NT2/D1 (cell line): ENCODE measurements around the gene STAMBP.

Source experiments
- DNase-seq: peaks from one replicate; pipeline ENCODE4 v3.0.0-alpha.2; 2011; ENCODE audit warnings: low read depth, low spot score
- H3K27me3 ChIP-seq: 2 replicates; pipeline ENCODE4 v1.6.0; 2011; ENCODE audit warnings: mild to moderate bottlenecking; ENCODE audit not compliant: insufficient read length, insufficient read depth
- H3K36me3 ChIP-seq: 2 replicates; pipeline ENCODE4 v1.6.1; 2011; ENCODE audit warnings: mild to moderate bottlenecking, low read length, mixed read lengths; ENCODE audit not compliant: insufficient read depth, insufficient read length
- H3K4me1 ChIP-seq: 2 replicates; pipeline ENCODE4 v1.5.1; 2011; ENCODE audit not compliant: insufficient read depth, insufficient read length
- H3K4me3 ChIP-seq: 2 replicates; pipeline ENCODE4 v1.5.1; 2011; ENCODE audit warnings: low read depth; ENCODE audit not compliant: insufficient read length
- H3K9ac ChIP-seq: 2 replicates; pipeline ENCODE4 v1.6.0; 2011; ENCODE audit warnings: low read depth; ENCODE audit not compliant: insufficient read length
- H3K9me3 ChIP-seq: 2 replicates; pipeline ENCODE4 v1.5.1; 2011; ENCODE audit warnings: mild to moderate bottlenecking, low read length; ENCODE audit not compliant: insufficient read depth
- SUZ12 ChIP-seq: IDR thresholded peaks from 2 replicates; pipeline ENCODE4 v1.6.1; 2011; ENCODE audit not compliant: insufficient read length, insufficient read depth; ENCODE audit errors: extremely low read depth
- YY1 ChIP-seq: IDR thresholded peaks from 2 replicates; pipeline ENCODE4 v1.6.1; 2011; ENCODE audit not compliant: insufficient read length, insufficient read depth
- ZNF274 ChIP-seq: IDR thresholded peaks from 2 replicates; pipeline ENCODE4 v1.6.1; 2011; ENCODE audit warnings: mild to moderate bottlenecking, low read depth, low read length

STAMBP gene

GRCh38 chr2:73906847-73907505 is 78.2 kb downstream of the STAMBP start:
- Histone ChIP-seq H3K4me1 (no peaks in the 10 kb centered on the region), H3K9ac (no peak overlapping the region), H3K4me3 (no peak overlapping the region), H3K36me3 (no peaks in the 10 kb centered on the region), H3K9me3 (no peaks in the 10 kb centered on the region), H3K27me3 (no peaks in the 10 kb centered on the region)
- no peak for TF ChIP-seq SUZ12
- no peak for TF ChIP-seq ZNF274
- no peak for TF ChIP-seq YY1
- no peak for DNase-seq

- peak; percentile 30 for DNase-seq
- Histone ChIP-seq H3K9ac (no peak overlapping the region), H3K27me3 (no peaks in the 10 kb centered on the region), H3K9me3 (no peaks in the 10 kb centered on the region), H3K4me3 (no peak overlapping the region), H3K4me1 (no peaks in the 10 kb centered on the region), H3K36me3 (no peaks in the 10 kb centered on the region)
- TF ChIP-seq ZNF274 (no peak), YY1 (no peak), SUZ12 (no peak)
These were observed 79.2 kb downstream of the STAMBP start for GRCh38 chr2:73907840-73908452.

DNA sequence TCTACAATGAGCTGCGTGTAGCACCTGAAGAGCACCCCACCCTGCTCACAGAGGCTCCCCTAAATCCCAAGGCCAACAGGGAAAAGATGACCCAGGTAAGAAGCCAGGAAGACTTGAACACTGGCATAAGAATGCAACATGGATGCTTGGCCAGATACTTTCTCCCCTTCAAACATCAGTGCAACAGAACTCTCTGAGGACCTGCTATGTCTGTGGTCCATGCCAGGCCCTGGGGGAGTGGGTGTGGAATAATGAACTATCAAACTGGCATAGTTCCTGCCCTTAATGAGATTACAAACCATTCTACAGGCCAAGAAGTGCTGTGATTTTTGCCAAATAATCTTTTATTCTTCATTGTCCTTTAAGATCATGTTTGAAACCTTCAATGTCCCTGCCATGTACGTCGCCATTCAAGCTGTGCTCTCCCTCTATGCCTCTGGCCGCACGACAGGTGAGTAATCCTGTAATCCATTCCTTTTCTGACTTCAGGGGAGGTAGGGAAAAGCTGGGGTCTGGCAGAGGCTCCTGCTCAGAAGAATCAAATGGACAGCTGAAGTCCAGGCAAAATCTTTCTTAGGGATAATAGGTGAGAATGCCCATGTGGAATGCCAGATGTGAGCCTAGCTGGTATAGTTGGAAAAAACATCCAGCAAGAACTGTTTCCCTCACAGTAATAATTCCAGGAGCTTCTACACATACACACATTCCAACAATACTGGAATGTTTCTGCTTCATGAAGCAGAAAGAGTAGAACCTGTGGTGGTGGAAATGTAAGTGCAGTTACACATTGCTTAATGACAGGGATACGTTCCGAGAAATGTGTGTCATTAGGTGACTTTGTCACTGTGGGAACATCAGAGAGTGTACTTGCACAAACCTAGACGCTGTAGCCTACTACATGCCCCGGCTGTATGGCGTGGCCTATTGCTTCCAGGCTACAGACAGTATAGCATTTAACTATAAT is 80.2 kb downstream of the STAMBP start:
- TF ChIP-seq ZNF274 (no peak), SUZ12 (no peak), YY1 (no peak)
- Histone ChIP-seq H3K9me3 (no peaks in the 10 kb centered on the region), H3K27me3 (no peaks in the 10 kb centered on the region), H3K4me3 (no peak overlapping the region), H3K9ac (no peak overlapping the region), H3K36me3 (no peaks in the 10 kb centered on the region), H3K4me1 (no peaks in the 10 kb centered on the region)
- DNase-seq = no peak

GRCh38 chr2:73910873-73911547 is 82.2 kb downstream of the STAMBP start:
- no peak for DNase-seq
- Histone ChIP-seq H3K4me1 (no peaks in the 10 kb centered on the region), H3K36me3 (no peaks in the 10 kb centered on the region)

GRCh38 chr2:73911548-73912208 is 82.9 kb downstream of the STAMBP start:
- no peak for DNase-seq
- Histone ChIP-seq H3K36me3 (no peaks in the 10 kb centered on the region), H3K4me1 (no peaks in the 10 kb centered on the region), H3K9ac (no peak overlapping the region), H3K27me3 (no peaks in the 10 kb centered on the region), H3K4me3 (no peak overlapping the region), H3K9me3 (no peaks in the 10 kb centered on the region)
- TF ChIP-seq ZNF274 (no peak), YY1 (no peak), SUZ12 (no peak)

More at GRCh38 chr2:73910873-73911547, 82.2 kb downstream of the STAMBP start:
- TF ChIP-seq ZNF274 = no peak
- no peak for TF ChIP-seq SUZ12
- TF ChIP-seq YY1 = no peak
- Histone ChIP-seq H3K9me3 (no peaks in the 10 kb centered on the region), H3K4me3 (no peak overlapping the region), H3K9ac (no peak overlapping the region), H3K27me3 (no peaks in the 10 kb centered on the region)

GRCh38 chr2:73913414-73914054 is 84.8 kb downstream of the STAMBP start:
- H3K9me3 ChIP-seq = no peaks in the 10 kb centered on the region
- H3K27me3 ChIP-seq = no peaks in the 10 kb centered on the region
- no peak overlapping the region for H3K9ac ChIP-seq
- no peak for TF ChIP-seq SUZ12
- no peaks in the 10 kb centered on the region for H3K36me3 ChIP-seq
- no peaks in the 10 kb centered on the region for H3K4me1 ChIP-seq
- no peak for DNase-seq
- no peak overlapping the region for H3K4me3 ChIP-seq
